Neural cell (in vitro differentiated cells): ENCODE results near the gene RYR2. TPM values are rescaled to one million over a fixed set of nuclear protein-coding genes. Genes with fewer than 3 reads are reported as not detected.

Source experiments
- H2AFZ ChIP-seq: fragments of 200-600, 300-800 bp; sonication (generic), shearing (Covaris generic); 2 replicates; pipeline ENCODE4 v1.6.0; 2014; ENCODE audit warnings: low read depth, mild to moderate bottlenecking, antibody characterized with exemption, low read length, moderate library complexity
- H3F3A ChIP-seq: fragments of 200-600 bp; shearing (Covaris generic); 2 replicates; pipeline ENCODE4 v1.6.1; 2016; ENCODE audit warnings: mild to moderate bottlenecking, moderate library complexity, mixed read lengths, antibody characterized with exemption, low read length; ENCODE audit not compliant: insufficient read depth, poor library complexity, severe bottlenecking
- H3K27ac ChIP-seq: fragments of 200-600, 300-800 bp; sonication (generic), shearing (Covaris generic); 2 replicates; pipeline ENCODE4 v1.5.1; 2014; ENCODE audit warnings: mild to moderate bottlenecking, low read length, moderate library complexity
- H3K27me3 ChIP-seq: fragments of 300-800, 200-600 bp; sonication (generic), shearing (Covaris generic); 2 replicates; pipeline ENCODE4 v1.6.0; 2014; ENCODE audit warnings: mild to moderate bottlenecking, low read depth, low read length, moderate library complexity; ENCODE audit not compliant: insufficient read depth
- H3K36me3 ChIP-seq: fragments of 300-800, 200-600 bp; sonication (generic), shearing (Covaris generic); 2 replicates; pipeline ENCODE4 v1.5.1; 2014; ENCODE audit warnings: mild to moderate bottlenecking, antibody characterized with exemption, low read length, moderate library complexity; ENCODE audit not compliant: insufficient read depth
- H3K4me2 ChIP-seq: fragments of 300-800, 200-600 bp; sonication (generic), shearing (Covaris generic); 2 replicates; pipeline ENCODE4 v1.6.0; 2014; ENCODE audit warnings: mild to moderate bottlenecking, low read length
- H3K4me3 ChIP-seq: fragments of 300-800, 200-600 bp; sonication (generic), shearing (Covaris generic); 2 replicates; pipeline ENCODE4 v1.5.1; 2014; ENCODE audit warnings: mild to moderate bottlenecking, low read length, moderate library complexity
- H3K79me2 ChIP-seq: fragments of 200-600 bp; shearing (Covaris generic); replicated peaks from 2 replicates; pipeline ENCODE4 v1.6.0; 2014; ENCODE audit warnings: mild to moderate bottlenecking, low read length, moderate library complexity; ENCODE audit not compliant: insufficient read depth
- H3K9ac ChIP-seq: fragments of 300-800, 200-600 bp; sonication (generic), shearing (Covaris generic); 2 replicates; pipeline ENCODE4 v1.6.1; 2016; ENCODE audit warnings: mild to moderate bottlenecking, low read length, mixed read lengths
- H3K9me2 ChIP-seq: fragments of 200-600 bp; shearing (Covaris generic); 2 replicates; pipeline ENCODE4 v1.6.1; 2016; ENCODE audit warnings: mild to moderate bottlenecking, low read length, mixed read lengths; ENCODE audit not compliant: insufficient read depth
- H3K9me3 ChIP-seq: fragments of 200-600, 300-800 bp; sonication (generic), shearing (Covaris generic); 2 replicates; pipeline ENCODE4 v1.6.1; 2016; ENCODE audit warnings: mild to moderate bottlenecking, mixed run types, low read length, moderate library complexity, mixed read lengths
- H4K20me1 ChIP-seq: fragments of 200-600 bp; shearing (Covaris generic); 2 replicates; pipeline ENCODE4 v1.6.1; 2016; ENCODE audit warnings: mild to moderate bottlenecking, mixed run types; ENCODE audit not compliant: insufficient read depth
- CTCF ChIP-seq: fragments of 450-650 bp; IDR thresholded peaks from 2 replicates; pipeline ENCODE4 v1.5.1; 2014; ENCODE audit warnings: antibody characterized with exemption, mild to moderate bottlenecking, moderate library complexity; ENCODE audit not compliant: poor library complexity, severe bottlenecking
- EP300 ChIP-seq: fragments of 450-650 bp; conservative IDR thresholded peaks from 2 replicates; pipeline ENCODE4 v1.6.1; 2014; ENCODE audit warnings: antibody characterized with exemption, mild to moderate bottlenecking, moderate library complexity; ENCODE audit not compliant: poor library complexity, severe bottlenecking
- EZH2 ChIP-seq: fragments of 200-600, 300-800 bp; shearing (Covaris generic), sonication (generic); IDR thresholded peaks from 2 replicates; pipeline ENCODE4 v1.6.1; 2014; ENCODE audit warnings: antibody characterized with exemption, low read length, borderline replicate concordance, mild to moderate bottlenecking; ENCODE audit not compliant: insufficient read depth, poor library complexity, severe bottlenecking
- MXI1 ChIP-seq: fragments of 450-650 bp; conservative IDR thresholded peaks from 2 replicates; pipeline ENCODE4 v1.6.1; 2014; ENCODE audit warnings: antibody characterized with exemption, mild to moderate bottlenecking; ENCODE audit not compliant: poor library complexity, severe bottlenecking
- POLR2AphosphoS5 ChIP-seq: IDR thresholded peaks from 2 replicates; pipeline ENCODE4 v1.6.1; 2012
- REST ChIP-seq: IDR thresholded peaks from 2 replicates; pipeline ENCODE4 v1.6.1; 2012; ENCODE audit warnings: borderline replicate concordance
- SMC3 ChIP-seq: fragments of 450-650 bp; conservative IDR thresholded peaks from 2 replicates; pipeline ENCODE4 v1.6.1; 2014; ENCODE audit warnings: antibody characterized with exemption, mild to moderate bottlenecking, moderate library complexity; ENCODE audit not compliant: poor library complexity
- TAF1 ChIP-seq: IDR thresholded peaks from 2 replicates; pipeline ENCODE4 v1.6.1; 2012; ENCODE audit warnings: low read depth
- polyA plus RNA-seq: library from polyadenylated mRNA; depleted of rRNA; stranded (reverse); fragments of >200 nt; gene quantifications from 2 replicates; pipeline ENCODE4 v1.2.3, GENCODE V29; 2014

RYR2 gene
- polyA plus RNA-seq, 1 donor from 2014 or later = 3.8 TPM

GRCh38 chr1:237012788-237013383 lies 29.1 kb upstream of the RYR2 start:
- H4K20me1 ChIP-seq = no peaks in the 10 kb centered on the region
- no peak overlapping the region for H3K9ac ChIP-seq
- no peak overlapping the region for H3K27ac ChIP-seq
- no peak for TF ChIP-seq REST
- TF ChIP-seq MXI1 = no peak
- TF ChIP-seq EZH2 = no peak
- no peak overlapping the region for H2AFZ ChIP-seq
- no peaks in the 10 kb centered on the region for H3K9me2 ChIP-seq
- no peaks in the 10 kb centered on the region for H3K27me3 ChIP-seq
- H3K4me3 ChIP-seq = no peak overlapping the region
- no peaks in the 10 kb centered on the region for H3F3A ChIP-seq
- H3K4me2 ChIP-seq = no peak overlapping the region
- H3K9me3 ChIP-seq = no peaks in the 10 kb centered on the region
- no peaks in the 10 kb centered on the region for H3K36me3 ChIP-seq
- no peaks in the 10 kb centered on the region for H3K79me2 ChIP-seq

- Histone ChIP-seq H3K9ac (no peak overlapping the region), H4K20me1 (no peaks in the 10 kb centered on the region), H3K9me2 (no peaks in the 10 kb centered on the region), H3K27ac (no peak overlapping the region), H3K4me3 (no peak overlapping the region), H3K36me3 (no peaks in the 10 kb centered on the region), H3K79me2 (no peaks in the 10 kb centered on the region), H3K4me2 (no peak overlapping the region), H3K9me3 (no peaks in the 10 kb centered on the region), H2AFZ (no peak overlapping the region), H3K27me3 (no peaks in the 10 kb centered on the region), H3F3A (no peaks in the 10 kb centered on the region)
- no peak for TF ChIP-seq EZH2
- TF ChIP-seq SMC3 = no peak
- no peak for TF ChIP-seq EP300
- TF ChIP-seq TAF1 = no peak
- no peak for TF ChIP-seq POLR2AphosphoS5
- no peak for TF ChIP-seq MXI1
Measured at GRCh38 chr1:237013608-237014007, 28.4 kb upstream of the RYR2 start.

GRCh38 chr1:237016626-237017025 lies 25.4 kb upstream of the RYR2 start:
- Histone ChIP-seq H4K20me1 (no peaks in the 10 kb centered on the region), H3K4me3 (no peak overlapping the region), H3F3A (no peaks in the 10 kb centered on the region), H3K4me2 (no peak overlapping the region), H3K27ac (no peak overlapping the region), H2AFZ (no peak overlapping the region), H3K9ac (no peak overlapping the region), H3K36me3 (no peaks in the 10 kb centered on the region), H3K79me2 (no peaks in the 10 kb centered on the region), H3K9me2 (no peaks in the 10 kb centered on the region), H3K9me3 (no peaks in the 10 kb centered on the region), H3K27me3 (no peaks in the 10 kb centered on the region)
- TF ChIP-seq EP300 (no peak), TAF1 (no peak), REST (no peak), POLR2AphosphoS5 (no peak), SMC3 (no peak), CTCF (no peak)
